ENCODE results near the gene TBC1D10A.

TBC1D10A gene

GRCh38 chr22:30260682-30261081 is 66.1 kb downstream of the TBC1D10A start:
- H3K4me3 ChIP-seq (ENCODE audit: low read depth, low read length), result no peak overlapping the region
- POLR2A ChIA-PET, result no interaction called here
- CTCF ChIA-PET, result interaction anchor here (0.7 to 3.4 kb wide), 17 partner anchors 16 to 172 kb away, joined by 3 to 26 read pairs (median 4); partner anchors contain the start of gene CASTOR1
- TF ChIP-seq GLI2 (tag by site-specific recombination; IDR thresholded peaks at IDR 0.05; ENCODE audit: borderline replicate concordance, low read depth), result no peak
- no peak for TF ChIP-seq ZNF747 (tag by site-specific recombination; IDR thresholded peaks at IDR 0.05)
- no peak for TF ChIP-seq ZBTB17 (tag by site-specific recombination; IDR thresholded peaks at IDR 0.05)
- no peak for TF ChIP-seq SP3 (tag by site-specific recombination; IDR thresholded peaks at IDR 0.05)
- TF ChIP-seq ZNF426 (tag by site-specific recombination; IDR thresholded peaks at IDR 0.05), result no peak
- no peaks in the 10 kb centered on the region for H3K9me3 ChIP-seq (ENCODE audit: control insufficient read depth, insufficient read depth, low read depth, low read length)
- no peaks in the 10 kb centered on the region for H3K4me1 ChIP-seq (ENCODE audit: control insufficient read depth, insufficient read depth, low read length)
- no peak overlapping the region for H3K27ac ChIP-seq (ENCODE audit: extremely low read depth, low read depth, low read length)
- no peaks in the 10 kb centered on the region for H3K36me3 ChIP-seq (ENCODE audit: control insufficient read depth in 2 of 2, insufficient read depth in 1 of 2, low read length in 2 of 2)

- no peaks in the 10 kb centered on the region for H3K4me1 ChIP-seq (ENCODE audit: control insufficient read depth, insufficient read depth, low read length)
- H3K9me3 ChIP-seq (ENCODE audit: control insufficient read depth, insufficient read depth, low read depth, low read length), result no peaks in the 10 kb centered on the region
- ChIA-PET CTCF (interaction anchor here (0.7 to 3.4 kb wide), 7 partner anchors 23 to 156 kb away, joined by 3 to 26 read pairs (median 5); partner anchors contain the start of gene CASTOR1), POLR2A (no interaction called here)
- H3K27ac ChIP-seq (ENCODE audit: extremely low read depth, low read depth, low read length), result no peak overlapping the region
- H3K36me3 ChIP-seq (ENCODE audit: control insufficient read depth in 2 of 2, insufficient read depth in 1 of 2, low read length in 2 of 2), result no peaks in the 10 kb centered on the region
- TF ChIP-seq ZNF426 (tag by site-specific recombination; IDR thresholded peaks at IDR 0.05), result no peak
- no peak for TF ChIP-seq ZNF133 (tag by site-specific recombination; IDR thresholded peaks at IDR 0.05)
- no peak overlapping the region for H3K4me3 ChIP-seq (ENCODE audit: low read depth, low read length)
Measured at GRCh38 chr22:30260276-30260675, 66.5 kb downstream of the TBC1D10A start.

- CTCF ChIA-PET, result interaction anchor here (0.6 to 2.3 kb wide), 11 partner anchors 9 to 462 kb away, joined by 3 to 26 read pairs (median 6); no protein-coding TSS in a partner anchor
- POLR2A ChIA-PET, result interaction anchor here (2.0 kb wide), 1 partner anchor 58 kb away, joined by 5 read pairs; no protein-coding TSS in a partner anchor
Measured at GRCh38 chr22:30254314-30254713, 72.4 kb downstream of the TBC1D10A start.

GRCh38 chr22:30253205-30253852 is 73.4 kb downstream of the TBC1D10A start:
- no peaks in the 10 kb centered on the region for H3K36me3 ChIP-seq (ENCODE audit: control insufficient read depth in 2 of 2, insufficient read depth in 1 of 2, low read length in 2 of 2)
- CTCF ChIA-PET, result interaction anchor here (0.9 to 1.4 kb wide), 3 partner anchors 10 to 34 kb away, joined by 3 to 7 read pairs (median 4); no protein-coding TSS in a partner anchor
- no peaks in the 10 kb centered on the region; the same call in 1 of the 2 replicates for H3K4me1 ChIP-seq (ENCODE audit: control insufficient read depth, insufficient read depth, low read length)
- no peak overlapping the region; the same call in 1 of the 2 replicates for H3K27ac ChIP-seq (ENCODE audit: extremely low read depth, low read depth, low read length)
- POLR2A ChIA-PET, result interaction anchor here (0.5 to 2.0 kb wide), 5 partner anchors 15 to 674 kb away, joined by 4 to 6 read pairs (median 5); no protein-coding TSS in a partner anchor
- no peak overlapping the region for H3K4me3 ChIP-seq (ENCODE audit: low read depth, low read length)
- H3K9me3 ChIP-seq (ENCODE audit: control insufficient read depth, insufficient read depth, low read depth, low read length), result no peaks in the 10 kb centered on the region
- 0 out of 2 replicates have a peak, but pooled peaks have one; percentile 5 for TF ChIP-seq PRDM2 (tag by site-specific recombination; IDR thresholded peaks at IDR 0.05; ENCODE audit: borderline replicate concordance)
- TF ChIP-seq ZNF843 (tag by site-specific recombination; IDR thresholded peaks at IDR 0.05), result no peak
- no peak for TF ChIP-seq ZNF26 (tag by site-specific recombination; IDR thresholded peaks at IDR 0.05)
- TF ChIP-seq ZFHX2 (tag by site-specific recombination; conservative IDR thresholded peaks at IDR 0.05), result peak; percentile 23; the same call in 1 of the 2 replicates
- TF ChIP-seq ZEB2 (tag by site-specific recombination; IDR thresholded peaks at IDR 0.05), result 0 out of 2 replicates have a peak, but pooled peaks have one; percentile 26
- TF ChIP-seq KLF17 (tag by site-specific recombination; IDR thresholded peaks at IDR 0.05), result peak; percentile 45; the same call in 1 of the 2 replicates
- 0 out of 2 replicates have a peak, but pooled peaks have one; percentile 40 for TF ChIP-seq ZNF366 (tag by site-specific recombination; conservative IDR thresholded peaks at IDR 0.05)

More at GRCh38 chr22:30254314-30254713, 72.4 kb downstream of the TBC1D10A start:
- TF ChIP-seq GLIS1 (tag by site-specific recombination; IDR thresholded peaks at IDR 0.05) (peak; percentile 78), ZNF488 (tag by site-specific recombination; IDR thresholded peaks at IDR 0.05) (no peak), GLIS2 (tag by site-specific recombination; IDR thresholded peaks at IDR 0.05) (peak; percentile 55), ZIC2 (tag by site-specific recombination; IDR thresholded peaks at IDR 0.05) (peak; percentile 82)
- Histone ChIP-seq H3K36me3 (ENCODE audit: control insufficient read depth in 2 of 2, insufficient read depth in 1 of 2, low read length in 2 of 2) (no peaks in the 10 kb centered on the region), H3K9me3 (ENCODE audit: control insufficient read depth, insufficient read depth, low read depth, low read length) (no peaks in the 10 kb centered on the region), H3K4me3 (ENCODE audit: low read depth, low read length) (no peak overlapping the region), H3K27ac (ENCODE audit: extremely low read depth, low read depth, low read length) (no peak overlapping the region), H3K4me1 (ENCODE audit: control insufficient read depth, insufficient read depth, low read length) (no peaks in the 10 kb centered on the region; the same call in 1 of the 2 replicates)
